ENCODE results near the gene BABAM2. TPM values are rescaled to one million over a fixed set of nuclear protein-coding genes. Genes with fewer than 3 reads are reported as not detected.

The BABAM2 gene
- total and polyA plus RNA-seq, 4 donors = 9.9 to 17.0 (median 13.9) TPM

DNA sequence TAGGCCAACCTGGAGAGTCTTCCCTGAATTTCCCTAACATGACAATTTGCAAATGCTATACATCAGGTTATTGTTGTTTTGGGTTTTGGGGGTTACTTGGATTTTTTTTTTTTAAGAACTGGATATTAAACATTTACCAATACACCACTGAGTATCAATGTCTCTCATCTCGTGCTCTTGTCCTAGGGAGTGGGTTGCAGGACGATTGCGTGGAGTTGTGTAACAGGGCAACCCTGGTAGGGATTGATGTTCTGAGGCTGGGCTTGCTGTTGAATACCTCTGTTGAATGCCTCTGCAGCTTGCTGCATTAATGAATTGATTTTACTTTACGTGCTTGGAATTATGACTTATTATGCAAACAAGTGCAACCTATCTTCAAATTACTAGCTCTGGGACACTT lies 483.3 kb downstream of the BABAM2 start:
- no peaks in the 10 kb centered on the region for H3K9me3 ChIP-seq (ENCODE audit: control insufficient read depth in 4 of 4, low read length in 3 of 4)
- WGBS = 51% methylated on average over 4 of the region's 4 CpGs
- H3K27me3 ChIP-seq (ENCODE audit: control insufficient read depth in 4 of 4, insufficient read depth in 4 of 4, low read length in 3 of 4) = no peaks in the 10 kb centered on the region
- TF ChIP-seq, protein P1, sequence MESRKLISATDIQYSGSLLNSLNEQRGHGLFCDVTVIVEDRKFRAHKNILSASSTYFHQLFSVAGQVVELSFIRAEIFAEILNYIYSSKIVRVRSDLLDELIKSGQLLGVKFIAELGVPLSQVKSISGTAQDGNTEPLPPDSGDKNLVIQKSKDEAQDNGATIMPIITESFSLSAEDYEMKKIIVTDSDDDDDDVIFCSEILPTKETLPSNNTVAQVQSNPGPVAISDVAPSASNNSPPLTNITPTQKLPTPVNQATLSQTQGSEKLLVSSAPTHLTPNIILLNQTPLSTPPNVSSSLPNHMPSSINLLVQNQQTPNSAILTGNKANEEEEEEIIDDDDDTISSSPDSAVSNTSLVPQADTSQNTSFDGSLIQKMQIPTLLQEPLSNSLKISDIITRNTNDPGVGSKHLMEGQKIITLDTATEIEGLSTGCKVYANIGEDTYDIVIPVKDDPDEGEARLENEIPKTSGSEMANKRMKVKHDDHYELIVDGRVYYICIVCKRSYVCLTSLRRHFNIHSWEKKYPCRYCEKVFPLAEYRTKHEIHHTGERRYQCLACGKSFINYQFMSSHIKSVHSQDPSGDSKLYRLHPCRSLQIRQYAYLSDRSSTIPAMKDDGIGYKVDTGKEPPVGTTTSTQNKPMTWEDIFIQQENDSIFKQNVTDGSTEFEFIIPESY (IDR thresholded peaks at IDR 0.05) = no peak
- TF ChIP-seq, protein P2, sequence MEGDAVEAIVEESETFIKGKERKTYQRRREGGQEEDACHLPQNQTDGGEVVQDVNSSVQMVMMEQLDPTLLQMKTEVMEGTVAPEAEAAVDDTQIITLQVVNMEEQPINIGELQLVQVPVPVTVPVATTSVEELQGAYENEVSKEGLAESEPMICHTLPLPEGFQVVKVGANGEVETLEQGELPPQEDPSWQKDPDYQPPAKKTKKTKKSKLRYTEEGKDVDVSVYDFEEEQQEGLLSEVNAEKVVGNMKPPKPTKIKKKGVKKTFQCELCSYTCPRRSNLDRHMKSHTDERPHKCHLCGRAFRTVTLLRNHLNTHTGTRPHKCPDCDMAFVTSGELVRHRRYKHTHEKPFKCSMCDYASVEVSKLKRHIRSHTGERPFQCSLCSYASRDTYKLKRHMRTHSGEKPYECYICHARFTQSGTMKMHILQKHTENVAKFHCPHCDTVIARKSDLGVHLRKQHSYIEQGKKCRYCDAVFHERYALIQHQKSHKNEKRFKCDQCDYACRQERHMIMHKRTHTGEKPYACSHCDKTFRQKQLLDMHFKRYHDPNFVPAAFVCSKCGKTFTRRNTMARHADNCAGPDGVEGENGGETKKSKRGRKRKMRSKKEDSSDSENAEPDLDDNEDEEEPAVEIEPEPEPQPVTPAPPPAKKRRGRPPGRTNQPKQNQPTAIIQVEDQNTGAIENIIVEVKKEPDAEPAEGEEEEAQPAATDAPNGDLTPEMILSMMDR (IDR thresholded peaks at IDR 0.05; ENCODE audit: low read depth, low read length, missing input control) = no peak
- TF ChIP-seq FOXA1 (IDR thresholded peaks at IDR 0.05) = no peak
- DNase-seq (ENCODE audit: low spot score) = no peak
- H3K9ac ChIP-seq (ENCODE audit: low read depth in 1 of 2, low read length in 2 of 2) = no peak overlapping the region
- no peaks in the 10 kb centered on the region for H3K36me3 ChIP-seq (ENCODE audit: control insufficient read depth in 4 of 4, insufficient read depth in 3 of 4, low read depth in 1 of 4, low read length in 3 of 4)
- peaks cover 5 to 28% (median 20%) of the 10 kb centered on the region in 4 donors for H3K4me1 ChIP-seq (ENCODE audit: control insufficient read depth in 4 of 4, insufficient read depth in 4 of 4, low read length in 3 of 4)
- H3K4me3 ChIP-seq (ENCODE audit: low read depth in 1 of 3, low read length in 3 of 3) = no peak overlapping the region
- H3K27ac ChIP-seq (ENCODE audit: low read depth in 1 of 2, low read length in 2 of 2) = no peak overlapping the region

DNA sequence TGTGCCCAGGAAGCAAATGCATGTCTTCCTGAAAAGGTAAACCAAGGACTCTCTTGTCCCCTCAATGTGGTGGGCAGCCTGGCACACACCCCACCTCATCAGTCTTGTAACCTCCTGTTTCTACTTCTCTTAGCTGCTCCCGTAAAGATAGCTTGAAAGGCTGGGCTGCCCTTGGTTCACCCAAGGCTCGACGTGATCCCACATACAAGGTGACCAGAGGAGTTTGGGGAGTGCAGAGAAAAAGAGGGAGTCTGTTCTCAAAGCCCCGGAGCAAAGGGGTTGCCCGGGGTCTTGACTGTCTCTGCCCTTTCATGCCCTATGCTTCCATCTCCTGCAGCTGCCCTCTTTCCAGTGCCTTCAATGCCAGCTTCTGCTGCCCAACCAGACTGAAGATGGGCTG lies 483.8 kb downstream of the BABAM2 start:
- Histone ChIP-seq H3K4me3 (ENCODE audit: low read depth in 1 of 3, low read length in 3 of 3) (no peak overlapping the region), H3K4me1 (ENCODE audit: control insufficient read depth in 4 of 4, insufficient read depth in 4 of 4, low read length in 3 of 4) (peaks cover 5 to 31% (median 21%) of the 10 kb centered on the region in 4 donors), H3K9me3 (ENCODE audit: control insufficient read depth in 4 of 4, low read length in 3 of 4) (no peaks in the 10 kb centered on the region), H3K9ac (ENCODE audit: low read depth in 1 of 2, low read length in 2 of 2) (no peak overlapping the region), H3K27ac (ENCODE audit: low read depth in 1 of 2, low read length in 2 of 2) (no peak overlapping the region), H3K27me3 (ENCODE audit: control insufficient read depth in 4 of 4, insufficient read depth in 4 of 4, low read length in 3 of 4) (no peaks in the 10 kb centered on the region), H3K36me3 (ENCODE audit: control insufficient read depth in 4 of 4, insufficient read depth in 3 of 4, low read depth in 1 of 4, low read length in 3 of 4) (no peaks in the 10 kb centered on the region)
- TF ChIP-seq RAD21 (IDR thresholded peaks at IDR 0.05) (no peak), YY1 (IDR thresholded peaks at IDR 0.05) (no peak)
- TF ChIP-seq, protein P2 (IDR thresholded peaks at IDR 0.05; ENCODE audit: low read depth, low read length, missing input control) = no peak
- 90% methylated on average over 5 of the region's 5 CpGs for WGBS
- DNase-seq (ENCODE audit: low spot score) = no peak

DNA sequence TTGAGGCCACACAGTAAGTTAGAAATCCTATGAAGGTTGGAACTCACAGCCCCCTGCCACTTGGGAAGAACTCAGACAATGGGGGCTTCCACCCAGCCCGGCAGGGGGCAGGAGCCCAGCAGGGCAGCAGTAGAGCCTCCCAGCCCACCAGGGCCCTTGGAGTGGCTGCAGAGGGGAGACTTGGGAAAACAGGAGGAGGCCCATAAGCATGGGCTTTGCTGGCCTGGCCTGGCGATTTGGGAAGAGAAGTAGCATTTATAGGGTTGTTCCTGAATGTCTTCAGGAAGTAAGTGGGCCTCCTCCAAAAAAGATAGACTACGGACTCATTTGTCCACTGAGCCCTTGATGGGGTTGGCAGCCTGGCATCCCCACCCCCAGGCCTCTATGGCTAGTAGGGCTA lies 484.7 kb downstream of the BABAM2 start:
- Histone ChIP-seq H3K4me1 (ENCODE audit: control insufficient read depth in 4 of 4, insufficient read depth in 4 of 4, low read length in 3 of 4) (peaks cover 5 to 28% (median 21%) of the 10 kb centered on the region in 4 donors), H3K36me3 (ENCODE audit: control insufficient read depth in 4 of 4, insufficient read depth in 3 of 4, low read depth in 1 of 4, low read length in 3 of 4) (no peaks in the 10 kb centered on the region), H3K27ac (ENCODE audit: low read depth in 1 of 2, low read length in 2 of 2) (no peak overlapping the region), H3K9me3 (ENCODE audit: control insufficient read depth in 4 of 4, low read length in 3 of 4) (no peaks in the 10 kb centered on the region), H3K4me3 (ENCODE audit: low read depth in 1 of 3, low read length in 3 of 3) (no peak overlapping the region), H3K9ac (ENCODE audit: low read depth in 1 of 2, low read length in 2 of 2) (no peak overlapping the region), H3K27me3 (ENCODE audit: control insufficient read depth in 4 of 4, insufficient read depth in 4 of 4, low read length in 3 of 4) (no peaks in the 10 kb centered on the region)
- DNase-seq (ENCODE audit: low spot score) = no peak
- WGBS = 90% methylated on average over 3 of the region's 3 CpGs
- TF ChIP-seq HNF4A (conservative IDR thresholded peaks at IDR 0.05) (no peak), EGR1 (IDR thresholded peaks at IDR 0.05; ENCODE audit: low read depth in 2 of 2) (no peak), GABPA (IDR thresholded peaks at IDR 0.05 in 1 of 2, conservative IDR thresholded peaks at IDR 0.05 in 1 of 2) (no peak), RAD21 (IDR thresholded peaks at IDR 0.05) (no peak), RXRA (IDR thresholded peaks at IDR 0.05) (no peak), FOXA1 (IDR thresholded peaks at IDR 0.05) (no peak), JUND (IDR thresholded peaks at IDR 0.05) (no peak), FOXA2 (IDR thresholded peaks at IDR 0.05) (no peak), SP1 (IDR thresholded peaks at IDR 0.05) (no peak)
- TF ChIP-seq, protein P2 (IDR thresholded peaks at IDR 0.05; ENCODE audit: low read depth, low read length, missing input control) = no peak
- TF ChIP-seq, protein P3, sequence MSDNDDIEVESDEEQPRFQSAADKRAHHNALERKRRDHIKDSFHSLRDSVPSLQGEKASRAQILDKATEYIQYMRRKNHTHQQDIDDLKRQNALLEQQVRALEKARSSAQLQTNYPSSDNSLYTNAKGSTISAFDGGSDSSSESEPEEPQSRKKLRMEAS (IDR thresholded peaks at IDR 0.05) = no peak

All from liver (tissue), 9 donors.